ENCODE results near the gene ARR3. TPM values are rescaled to one million over a fixed set of nuclear protein-coding genes. Genes with fewer than 3 reads are reported as not detected.
A peak's percentile ranks its signal among the peaks of the same experiment; 100 is the strongest.

ARR3 gene
- total and polyA plus RNA-seq, 9 donors, result 0.16 to 0.61 (median 0.46) TPM; not detected in 3

DNA sequence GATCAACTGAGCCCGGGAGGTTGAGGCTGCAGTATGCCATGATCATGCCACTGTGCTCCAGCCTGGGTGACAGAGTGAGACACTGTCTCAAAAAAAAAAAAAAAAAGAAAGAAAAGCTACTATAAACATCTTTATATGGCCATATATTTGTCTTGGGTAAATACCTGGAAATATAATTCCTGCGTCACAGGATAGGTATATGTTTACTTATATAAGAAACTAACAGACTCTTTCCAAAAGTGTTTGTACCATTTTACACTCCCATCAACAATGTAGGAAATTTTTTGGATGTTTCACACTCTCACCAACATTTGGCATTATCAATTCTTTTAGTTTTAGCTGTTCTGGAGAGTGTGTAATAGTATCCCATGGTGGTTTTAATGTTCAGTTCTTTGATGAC lies 20.9 kb upstream of the ARR3 start:
- no peaks in the 10 kb centered on the region for H3K9me3 ChIP-seq (replicated peaks; ENCODE audit: control insufficient read depth, low read depth, low read length)

DNA sequence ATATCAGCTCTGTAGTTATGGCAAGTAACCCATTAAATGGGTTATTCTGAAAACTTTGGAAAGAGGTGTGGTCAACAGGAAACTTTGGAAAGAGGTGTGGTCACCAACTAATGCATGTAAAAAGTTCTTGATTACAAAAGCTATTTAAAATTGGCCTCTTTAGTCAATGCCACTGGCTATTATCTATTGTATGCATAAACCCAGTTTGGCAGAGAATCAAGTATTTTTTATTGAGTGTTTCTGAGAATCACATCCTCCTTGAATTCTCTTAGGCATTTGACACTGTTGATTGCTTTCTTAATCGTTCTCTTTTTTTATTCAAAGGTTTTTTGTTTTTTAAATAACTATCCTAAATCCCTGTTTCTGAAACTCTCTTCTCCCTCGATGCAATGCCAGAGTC lies 15.6 kb upstream of the ARR3 start:
- H3K27ac ChIP-seq (ENCODE audit: low read length), result no peak overlapping the region
- WGBS (ENCODE audit: insufficient coverage), result 72% methylated on average over 1 of the region's 2 CpGs
- no peak for DNase-seq
- no peak overlapping the region for H3K4me3 ChIP-seq (ENCODE audit: low read length)
- peaks cover 6% of the 10 kb centered on the region for H3K27me3 ChIP-seq (ENCODE audit: control insufficient read depth, insufficient read depth, low read length)
- no peaks in the 10 kb centered on the region for H3K9me3 ChIP-seq (replicated peaks; ENCODE audit: control insufficient read depth, low read depth, low read length)
- no peaks in the 10 kb centered on the region for H3K36me3 ChIP-seq (ENCODE audit: control insufficient read depth, insufficient read depth, low read length)
- H3K4me1 ChIP-seq (ENCODE audit: control insufficient read depth, insufficient read depth, low read length), result no peaks in the 10 kb centered on the region

More for the DNA sequence above, 20.9 kb upstream of the ARR3 start:
- WGBS (ENCODE audit: insufficient coverage), result no CpG with 5 or more reads among the region's 2 CpGs
- no peaks in the 10 kb centered on the region for H3K4me1 ChIP-seq (ENCODE audit: control insufficient read depth, insufficient read depth, low read length)
- no peak overlapping the region for H3K4me3 ChIP-seq (ENCODE audit: low read length)
- no peaks in the 10 kb centered on the region for H3K36me3 ChIP-seq (ENCODE audit: control insufficient read depth, insufficient read depth, low read length)
- H3K27me3 ChIP-seq (ENCODE audit: control insufficient read depth, insufficient read depth, low read length), result peaks cover 4% of the 10 kb centered on the region
- H3K27ac ChIP-seq (ENCODE audit: low read length), result no peak overlapping the region
- DNase-seq, result no peak

DNA sequence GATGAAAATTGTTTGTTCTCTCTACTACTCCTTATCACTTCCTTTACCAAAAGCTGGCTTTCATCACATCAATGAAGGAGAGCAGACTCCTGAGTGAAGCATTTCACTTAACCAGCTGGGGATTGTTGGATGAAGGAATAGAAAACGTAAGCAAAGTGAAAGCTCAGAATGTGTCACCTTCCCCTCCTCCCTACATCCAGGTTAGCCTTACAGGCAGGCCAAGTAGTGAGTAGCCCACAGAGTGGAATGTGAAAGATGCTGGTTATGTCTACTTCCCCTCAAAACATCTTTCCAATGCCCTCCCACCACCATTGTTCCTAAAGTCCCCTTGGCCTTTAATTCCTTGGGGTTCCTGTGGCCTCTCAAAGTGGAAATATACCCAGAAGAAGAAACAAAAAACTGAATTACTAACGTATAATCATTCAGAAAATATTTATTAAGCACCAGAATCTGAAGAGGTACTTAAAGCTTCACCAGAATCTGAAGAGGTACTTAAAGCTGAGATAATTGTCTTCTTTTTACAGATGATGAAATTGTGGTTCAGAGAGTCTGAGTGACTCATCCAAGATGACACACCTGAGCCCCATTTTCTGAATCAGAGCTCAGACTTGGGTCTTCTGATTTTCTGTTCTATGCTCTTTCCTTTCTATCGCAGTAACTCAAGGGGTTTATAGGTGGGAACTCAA lies 14.6 kb upstream of the ARR3 start:
- H3K36me3 ChIP-seq (ENCODE audit: control insufficient read depth, insufficient read depth, low read length), result no peaks in the 10 kb centered on the region
- H3K27me3 ChIP-seq (ENCODE audit: control insufficient read depth, insufficient read depth, low read length), result peaks cover 4% of the 10 kb centered on the region
- H3K4me3 ChIP-seq (ENCODE audit: low read length), result no peak overlapping the region
- no peak overlapping the region for H3K27ac ChIP-seq (ENCODE audit: low read length)
- WGBS (ENCODE audit: insufficient coverage), result no CpG with 5 or more reads among the region's 3 CpGs
- H3K9me3 ChIP-seq (replicated peaks; ENCODE audit: control insufficient read depth, low read depth, low read length), result no peaks in the 10 kb centered on the region
- no peaks in the 10 kb centered on the region for H3K4me1 ChIP-seq (ENCODE audit: control insufficient read depth, insufficient read depth, low read length)
- no peak for DNase-seq

DNA sequence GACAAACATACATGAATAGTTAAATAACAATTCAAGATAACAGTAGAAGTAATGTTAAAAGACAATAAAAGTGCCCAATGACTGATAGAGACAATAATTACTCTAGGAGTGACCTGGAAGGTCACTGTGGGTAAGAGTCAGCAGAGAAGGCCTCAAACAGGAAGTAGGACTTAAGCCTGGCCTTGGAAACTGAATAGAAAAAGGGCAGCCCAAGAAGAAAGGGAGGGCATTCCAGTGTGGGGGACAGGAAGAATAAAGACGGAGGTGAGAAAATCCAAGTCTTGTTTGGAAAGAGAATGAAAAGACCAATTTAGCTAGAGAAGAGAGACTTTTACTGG lies 14.1 kb upstream of the ARR3 start:
- Histone ChIP-seq H3K27me3 (ENCODE audit: control insufficient read depth, insufficient read depth, low read length) (peaks cover 2% of the 10 kb centered on the region), H3K9me3 (replicated peaks; ENCODE audit: control insufficient read depth, low read depth, low read length) (no peaks in the 10 kb centered on the region), H3K4me3 (ENCODE audit: low read length) (no peak overlapping the region), H3K27ac (ENCODE audit: low read length) (no peak overlapping the region), H3K36me3 (ENCODE audit: control insufficient read depth, insufficient read depth, low read length) (no peaks in the 10 kb centered on the region), H3K4me1 (ENCODE audit: control insufficient read depth, insufficient read depth, low read length) (no peaks in the 10 kb centered on the region)
- no peak for DNase-seq
- 90% methylated on average over 1 of the region's 1 CpG for WGBS (ENCODE audit: insufficient coverage)

DNA sequence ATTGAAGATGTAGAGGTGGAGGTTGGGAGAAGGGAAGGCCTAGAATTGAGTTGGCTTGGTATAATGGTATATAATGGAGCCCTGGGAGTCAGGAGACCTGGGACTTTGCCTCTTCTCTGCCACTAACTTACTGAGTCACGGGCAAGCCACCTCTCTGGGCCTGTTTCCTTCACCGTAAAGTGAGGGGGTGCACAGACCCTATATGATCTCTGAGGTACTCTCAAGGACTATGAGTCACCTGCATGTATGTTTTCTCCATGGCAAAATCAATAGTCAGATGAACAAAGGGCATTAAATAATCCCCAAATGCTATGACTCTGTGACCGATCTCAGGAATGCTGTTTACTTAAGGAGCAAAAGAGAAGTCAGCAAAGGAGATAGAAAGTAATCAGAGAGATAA lies 13.2 kb upstream of the ARR3 start:
- Histone ChIP-seq H3K4me3 (ENCODE audit: low read length) (no peak overlapping the region), H3K4me1 (ENCODE audit: control insufficient read depth, insufficient read depth, low read length) (no peaks in the 10 kb centered on the region), H3K9me3 (replicated peaks; ENCODE audit: control insufficient read depth, low read depth, low read length) (no peaks in the 10 kb centered on the region), H3K27me3 (ENCODE audit: control insufficient read depth, insufficient read depth, low read length) (peaks cover 2% of the 10 kb centered on the region), H3K27ac (ENCODE audit: low read length) (no peak overlapping the region), H3K36me3 (ENCODE audit: control insufficient read depth, insufficient read depth, low read length) (no peaks in the 10 kb centered on the region)
- WGBS (ENCODE audit: insufficient coverage), result 40% methylated on average over 2 of the region's 3 CpGs
- no peak for DNase-seq

GRCh38 chrX:70255452-70255851 lies 12.7 kb upstream of the ARR3 start:
- H3K36me3 ChIP-seq (ENCODE audit: control insufficient read depth, insufficient read depth, low read length), result no peaks in the 10 kb centered on the region
- H3K27ac ChIP-seq (ENCODE audit: low read length), result no peak overlapping the region
- H3K4me3 ChIP-seq (ENCODE audit: low read length), result no peak overlapping the region
- no CpG with 5 or more reads among the region's 2 CpGs for WGBS (ENCODE audit: insufficient coverage)
- H3K9me3 ChIP-seq (replicated peaks; ENCODE audit: control insufficient read depth, low read depth, low read length), result no peaks in the 10 kb centered on the region
- H3K27me3 ChIP-seq (ENCODE audit: control insufficient read depth, insufficient read depth, low read length), result peaks cover 2% of the 10 kb centered on the region
- no peaks in the 10 kb centered on the region for H3K4me1 ChIP-seq (ENCODE audit: control insufficient read depth, insufficient read depth, low read length)
- DNase-seq, result peak; percentile 46

DNA sequence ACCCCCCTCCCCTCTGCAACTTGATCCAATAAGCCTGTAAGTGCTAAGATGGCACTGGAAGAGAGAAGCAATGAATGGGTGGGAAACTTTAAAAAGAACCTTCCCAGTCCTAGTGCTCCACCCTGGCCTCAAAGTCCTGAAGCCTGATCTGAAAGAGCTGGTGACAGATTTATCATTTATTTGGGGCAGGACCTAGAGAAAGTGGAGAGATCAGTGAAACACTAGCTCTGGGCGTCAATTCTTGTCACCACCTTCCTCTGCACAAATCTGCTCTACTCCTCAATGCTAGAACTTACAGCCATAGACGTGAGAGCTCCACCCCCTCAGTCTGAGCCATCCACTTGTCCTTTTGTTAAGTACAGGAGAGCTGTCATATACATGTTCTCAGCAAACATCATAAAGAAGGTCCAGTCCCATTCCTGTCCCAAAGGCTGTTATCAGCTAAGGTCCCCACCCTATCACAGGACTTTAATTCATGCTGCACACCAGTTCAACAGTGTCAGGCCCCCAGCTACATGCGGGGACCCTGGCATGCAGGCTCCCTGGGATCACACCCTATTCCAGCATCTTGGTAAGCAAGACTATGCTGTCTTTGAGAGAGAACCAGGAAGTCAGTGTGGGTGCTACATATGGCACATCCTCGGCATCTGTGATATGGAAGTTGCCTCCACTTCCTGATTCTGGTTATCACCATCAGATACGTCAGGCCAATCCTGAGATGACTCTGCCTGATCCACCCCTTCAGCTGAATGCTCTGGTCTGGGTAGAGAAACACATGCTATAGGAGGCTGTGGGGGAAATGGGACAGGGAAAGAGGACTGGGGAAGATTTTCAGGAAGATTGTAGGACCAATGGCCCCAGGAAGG lies 10.5 kb upstream of the ARR3 start:
- Histone ChIP-seq H3K4me1 (ENCODE audit: control insufficient read depth, insufficient read depth, low read length) (no peaks in the 10 kb centered on the region), H3K27me3 (ENCODE audit: control insufficient read depth, insufficient read depth, low read length) (peaks cover 7% of the 10 kb centered on the region), H3K9me3 (replicated peaks; ENCODE audit: control insufficient read depth, low read depth, low read length) (no peaks in the 10 kb centered on the region), H3K36me3 (ENCODE audit: control insufficient read depth, insufficient read depth, low read length) (no peaks in the 10 kb centered on the region), H3K27ac (ENCODE audit: low read length) (no peak overlapping the region), H3K4me3 (ENCODE audit: low read length) (no peak overlapping the region)
- no peak for DNase-seq
- WGBS (ENCODE audit: insufficient coverage), result 71% methylated on average over 2 of the region's 5 CpGs

DNA sequence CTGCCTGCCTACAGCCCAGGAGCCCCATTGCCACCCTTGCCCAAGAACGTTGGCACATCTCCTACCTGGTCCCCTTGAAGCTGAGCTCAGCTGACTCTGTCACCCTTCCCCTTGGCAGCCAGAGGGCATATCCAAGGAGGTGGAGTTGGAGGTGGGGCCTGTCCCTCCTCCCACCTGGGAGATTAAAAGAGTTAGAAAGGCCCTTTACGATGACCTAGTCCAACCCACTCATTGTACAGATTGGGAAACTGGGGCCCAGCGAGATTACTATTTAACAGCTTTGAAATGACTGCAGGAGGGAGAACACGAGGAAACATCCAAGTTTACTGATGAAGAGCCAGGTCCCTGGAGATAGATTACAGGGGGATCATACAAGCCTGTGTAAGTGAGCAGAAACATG lies 8.0 kb upstream of the ARR3 start, which contains the start of gene P2RY4:
TSS of gene P2RY4 (minus strand) at position 101 of the 400 bp plus-strand sequence. CDS start 580 bp downstream, outside the sequence.
- 40% methylated on average over 2 of the region's 4 CpGs for WGBS (ENCODE audit: insufficient coverage)

GRCh38 chrX:70262952-70263567 lies 5.1 kb upstream of the ARR3 start:
- Histone ChIP-seq H3K36me3 (ENCODE audit: control insufficient read depth, insufficient read depth, low read length) (no peaks in the 10 kb centered on the region), H3K27ac (ENCODE audit: low read length) (no peak overlapping the region), H3K4me1 (ENCODE audit: control insufficient read depth, insufficient read depth, low read length) (no peaks in the 10 kb centered on the region), H3K4me3 (ENCODE audit: low read length) (no peak overlapping the region), H3K27me3 (ENCODE audit: control insufficient read depth, insufficient read depth, low read length) (peaks cover 13% of the 10 kb centered on the region), H3K9me3 (replicated peaks; ENCODE audit: control insufficient read depth, low read depth, low read length) (no peaks in the 10 kb centered on the region)
- 14% methylated on average over 7 of the region's 7 CpGs for WGBS (ENCODE audit: insufficient coverage)
- peak; percentile 4 for DNase-seq

More for the DNA sequence above, 8.0 kb upstream of the ARR3 start, which contains the start of gene P2RY4:
- DNase-seq, result no peak
- Histone ChIP-seq H3K36me3 (ENCODE audit: control insufficient read depth, insufficient read depth, low read length) (no peaks in the 10 kb centered on the region), H3K27ac (ENCODE audit: low read length) (no peak within 1 kb of the TSS), H3K4me1 (ENCODE audit: control insufficient read depth, insufficient read depth, low read length) (no peaks in the 10 kb centered on the region), H3K4me3 (ENCODE audit: low read length) (no peak within 1 kb of the TSS), H3K9me3 (replicated peaks; ENCODE audit: control insufficient read depth, low read depth, low read length) (no peaks in the 10 kb centered on the region), H3K27me3 (ENCODE audit: control insufficient read depth, insufficient read depth, low read length) (peaks cover 11% of the 10 kb centered on the region)

GRCh38 chrX:70264784-70265183 lies 3.4 kb upstream of the ARR3 start:
- no peaks in the 10 kb centered on the region for H3K9me3 ChIP-seq (replicated peaks; ENCODE audit: control insufficient read depth, low read depth, low read length)
- no peak overlapping the region for H3K4me3 ChIP-seq (ENCODE audit: low read length)
- H3K4me1 ChIP-seq (ENCODE audit: control insufficient read depth, insufficient read depth, low read length), result no peaks in the 10 kb centered on the region
- H3K27me3 ChIP-seq (ENCODE audit: control insufficient read depth, insufficient read depth, low read length), result peaks cover 13% of the 10 kb centered on the region
- no peaks in the 10 kb centered on the region for H3K36me3 ChIP-seq (ENCODE audit: control insufficient read depth, insufficient read depth, low read length)
- DNase-seq, result no peak
- WGBS (ENCODE audit: insufficient coverage), result 70% methylated on average over 1 of the region's 3 CpGs
- no peak overlapping the region for H3K27ac ChIP-seq (ENCODE audit: low read length)
